GM12878 (cell line): ENCODE results near the gene AMTN. TPM values are rescaled to one million over a fixed set of nuclear protein-coding genes. Genes with fewer than 3 reads are reported as not detected.

Experiments
- ATAC-seq: fragments of 200-7000 bp; cut with Tn5 transposase; 3 replicates; pipeline ENCODE4 v1.9.1; 2020; ENCODE audit warnings: mild to moderate bottlenecking, moderate library complexity
- BruUV-seq: library from RNA; stranded (reverse); fragments of 400-500 nt; replicated peaks from 2 replicates; lab custom pipeline; 2021; lab: Mats Ljungman, UMichigan
- CTCF ChIA-PET: fragments of 300-600 bp; sonication (Branson Sonifier 250); formaldehyde crosslinking; extraction: SDS; loops from one replicate; lab custom pipeline; 2021; ENCODE audit warnings: inconsistent platforms; lab: Yijun Ruan, JAX
- POLR2A ChIA-PET: fragments of 350-600 bp; formaldehyde crosslinking; extraction: SDS; loops from one replicate; lab custom pipeline; 2021; ENCODE audit warnings: inconsistent platforms; lab: Charles Lee
- RAD21 ChIA-PET: fragments of 300-600 bp; sonication (Branson Sonifier 250); formaldehyde crosslinking; loops from one replicate; lab custom pipeline; 2023; ENCODE audit warnings: antibody characterized with exemption; ENCODE audit not compliant: unreplicated experiment; lab: Charles Lee
- SMC1A ChIA-PET: fragments of 300-600 bp; sonication (Branson Sonifier 250); formaldehyde crosslinking; loops from one replicate; lab custom pipeline; 2023; ENCODE audit not compliant: unreplicated experiment, uncharacterized antibody; lab: Charles Lee
- DNase-seq: peaks from one replicate; pipeline ENCODE4 v3.0.0-alpha.2; 2011; ENCODE audit warnings: low read depth, low spot score
- FAIRE-seq: peaks from 3 replicates; lab custom pipeline; 2011; peaks lifted over from hg19 to GRCh38; lab: Jason Lieb, UNC
- H2AFZ ChIP-seq: 2 replicates; pipeline ENCODE4 v1.6.0; 2011; ENCODE audit warnings: low read depth, low read length, control low read depth; ENCODE audit not compliant: control insufficient read depth
- H3K27ac ChIP-seq: 2 replicates; pipeline ENCODE4 v1.5.1; 2011; ENCODE audit warnings: control low read depth; ENCODE audit not compliant: control insufficient read depth, insufficient read depth
- H3K27me3 ChIP-seq, 2 experiments: replicated peaks in 1 of 2; 2 replicates each; pipeline versions ENCODE4 v1.6.0 to v1.6.1; 2011; ENCODE audit warnings: low read length in 1 of 2; ENCODE audit not compliant: control insufficient read depth in 2 of 2, insufficient read depth in 2 of 2
- H3K36me3 ChIP-seq, 2 experiments: 2 replicates each; pipeline ENCODE4 v1.5.1; 2011; ENCODE audit warnings: low read length in 1 of 2; ENCODE audit not compliant: control insufficient read depth in 2 of 2, insufficient read depth in 2 of 2
- H3K4me1 ChIP-seq: 2 replicates; pipeline ENCODE4 v1.6.1; 2011; ENCODE audit warnings: mild to moderate bottlenecking, low read length, moderate library complexity, mixed read lengths; ENCODE audit not compliant: control insufficient read depth, insufficient read depth
- H3K4me2 ChIP-seq: 2 replicates; pipeline ENCODE4 v1.6.0; 2011; ENCODE audit warnings: control low read depth; ENCODE audit not compliant: control insufficient read depth, insufficient read depth
- H3K4me3 ChIP-seq: fragments of 200-600 bp; sonication (generic); 2 replicates; pipeline ENCODE4 v1.5.1; 2016
- H3K79me2 ChIP-seq: 2 replicates; pipeline ENCODE4 v1.6.0; 2011; ENCODE audit warnings: low read length; ENCODE audit not compliant: control insufficient read depth, insufficient read depth
- H3K9ac ChIP-seq: 2 replicates; pipeline ENCODE4 v1.8.0; 2011; ENCODE audit warnings: low read length, control low read depth, mixed read lengths; ENCODE audit not compliant: control insufficient read depth, insufficient read depth
- H3K9me3 ChIP-seq: replicated peaks from 3 replicates; pipeline ENCODE4 v1.5.1; 2011; ENCODE audit warnings: mild to moderate bottlenecking, low read length; ENCODE audit not compliant: control insufficient read depth, insufficient read depth
- H4K20me1 ChIP-seq: 2 replicates; pipeline ENCODE4 v1.6.0; 2011; ENCODE audit not compliant: control insufficient read depth, insufficient read depth
- BRCA1 ChIP-seq: IDR thresholded peaks from 2 replicates; pipeline ENCODE4 v1.6.1; 2011; ENCODE audit warnings: low read depth, low read length, improper control_type of control experiment
- CREB1 ChIP-seq: IDR thresholded peaks from 2 replicates; pipeline ENCODE4 v1.6.1; 2012; ENCODE audit warnings: low read depth, mild to moderate bottlenecking, inconsistent platforms
- ETV6 ChIP-seq, 2 experiments: fragments of 450-650 bp in 1 of 2; IDR thresholded peaks in 1 of 2; conservative IDR thresholded peaks in 1 of 2; 2 replicates each; pipeline ENCODE4 v1.6.1; 2014; ENCODE audit warnings: antibody characterized with exemption in 1 of 2, borderline replicate concordance in 1 of 2, low read depth in 1 of 2, mild to moderate bottlenecking in 1 of 2, moderate library complexity in 1 of 2
- HSF1 ChIP-seq: fragments of 150-350 bp; IDR thresholded peaks from 2 replicates; pipeline ENCODE4 v1.6.1; 2014; ENCODE audit warnings: mild to moderate bottlenecking, low read depth, low read length
- IRF4 ChIP-seq: IDR thresholded peaks from 2 replicates; pipeline ENCODE4 v1.6.1; 2011; ENCODE audit warnings: low read depth, low read length
- POLR2AphosphoS2 ChIP-seq: IDR thresholded peaks from 2 replicates; pipeline ENCODE4 v1.6.1; 2011; ENCODE audit warnings: low read depth, mild to moderate bottlenecking, low read length, improper control_type of control experiment, moderate library complexity
- TARDBP ChIP-seq: IDR thresholded peaks from 2 replicates; pipeline ENCODE4 v1.6.1; 2016; ENCODE audit warnings: borderline replicate concordance
- WGBS: methylation state at CpG from one replicate; pipeline ENCODE4 v1.1.6; 2016; ENCODE audit warnings: low lambda C conversion rate; ENCODE audit not compliant: insufficient replicate concordance, insufficient coverage; ENCODE audit errors: missing lambda C conversion rate; 5-methylcytosine and 5-hydroxymethylcytosine counted together
- in situ Hi-C: fragments of 300-500 bp; cut with MboI; formaldehyde crosslinking; loops from 9 replicates; pipeline ENCODE4 v1.14.3; 2018; ENCODE audit warnings: mixed read lengths
- intact Hi-C: fragments of 100-400 bp; cut with micrococcal nuclease; formaldehyde crosslinking; loops from one replicate; pipeline ENCODE4 v1.14.2; 2022; ENCODE audit not compliant: unreplicated experiment
- polyA plus RNA-seq, 11 experiments: library from polyadenylated mRNA; depleted of rRNA in 4 of 11; unstranded in 6 of 11; stranded (reverse) in 5 of 11; fragments of >200 nt; fragmentation: Nextera tagmentation in 4 of 11; fragmentation: Illumina TruSeq in 1 of 11; extraction: Ambion mirVana in 4 of 11; extraction: Trizol in 1 of 11; gene quantifications; 1 replicate in 1 of 11; 2 replicates in 10 of 11; pipeline versions ENCODE4 v1.2.1 to v1.2.3, GENCODE V29; 2011 to 2016; ENCODE audit warnings: inconsistent platforms in 2 of 11, missing spikeins in 2 of 11, low read depth in 1 of 11
- total RNA-seq, 4 experiments: library from RNA; depleted of rRNA in 3 of 4; stranded (reverse); fragments of >200 nt in 3 of 4; fragmentation: Illumina TruSeq in 1 of 4; extraction: Trizol in 1 of 4; gene quantifications; 2 replicates each; pipeline versions ENCODE4 v1.2.1 to v1.2.3, GENCODE V29; 2013 to 2021

AMTN gene
- total and polyA plus RNA-seq, 10 of the 15 experiments (the other 5 are each of a cell fraction or from before 2014, with no cell fraction given) = not detected

- DNase-seq (no peak), ATAC-seq (no peak), FAIRE-seq (no peak)
- Histone ChIP-seq H3K27ac (no peak overlapping the region), H3K36me3 (no peaks in the 10 kb centered on the region), H4K20me1 (no peaks in the 10 kb centered on the region), H3K4me2 (no peak overlapping the region), H3K27me3 (no peaks in the 10 kb centered on the region; a peak in 1 of 4 replicates), H3K4me1 (no peaks in the 10 kb centered on the region), H3K4me3 (no peak overlapping the region), H3K9ac (no peak overlapping the region), H3K9me3 (no peaks in the 10 kb centered on the region), H3K79me2 (no peaks in the 10 kb centered on the region), H2AFZ (no peak overlapping the region)
- ChIA-PET SMC1A (no interaction called here), CTCF (no interaction called here), POLR2A (no interaction called here), RAD21 (no interaction called here)
- TF ChIP-seq ETV6 (conservative IDR thresholded peaks at IDR 0.05 in 1 of 2, IDR thresholded peaks at IDR 0.05 in 1 of 2; ENCODE audit: borderline replicate concordance in 1 of 2, low read depth in 1 of 2) (no peak), BRCA1 (no peak), POLR2AphosphoS2 (no peak), IRF4 (no peak), HSF1 (no peak), CREB1 (no peak), TARDBP (no peak)
- 21% methylated on average over 4 of the region's 4 CpGs for WGBS
- no TSS peak for BruUV-seq
- in situ Hi-C loops = loop anchor here (25.0 kb wide), 1 partner anchor 828 kb away; no protein-coding TSS in a partner anchor
- intact Hi-C loops = no loop called here
Measured at GRCh38 chr4:70515367-70516250, 2.8 kb upstream of the AMTN start.
